Measurements from ENCODE around the gene GPC6.

DNA sequence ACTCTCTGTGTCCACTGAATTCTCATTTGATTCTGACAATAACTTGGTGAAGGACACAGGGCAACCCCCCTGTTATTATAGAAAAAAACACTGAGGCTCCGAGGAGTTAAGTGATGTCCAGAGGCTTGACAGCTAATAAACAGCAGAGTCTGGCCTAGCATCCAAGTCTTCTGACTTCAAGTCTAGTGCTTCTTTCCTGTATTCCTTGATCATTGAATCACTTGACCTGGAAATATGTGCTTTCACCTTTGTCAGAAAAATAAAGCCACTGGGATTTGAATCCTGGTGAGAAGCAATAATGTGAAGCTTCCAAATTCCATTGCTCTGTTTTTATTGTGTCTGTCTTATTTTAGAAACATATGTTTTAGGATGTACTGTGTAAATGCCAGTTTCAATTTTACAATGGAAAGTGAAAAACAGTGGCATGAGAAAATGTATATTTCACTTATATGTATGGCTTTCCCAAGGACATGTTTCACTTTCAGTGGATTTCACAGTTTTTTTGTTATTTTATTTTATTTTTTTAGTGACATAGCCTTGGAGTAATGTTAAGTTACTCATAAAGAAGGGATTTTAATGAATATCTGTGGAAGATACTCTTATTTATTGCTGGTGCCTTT is 190.2 kb downstream of the GPC6 start:
- TF ChIP-seq, protein P1, sequence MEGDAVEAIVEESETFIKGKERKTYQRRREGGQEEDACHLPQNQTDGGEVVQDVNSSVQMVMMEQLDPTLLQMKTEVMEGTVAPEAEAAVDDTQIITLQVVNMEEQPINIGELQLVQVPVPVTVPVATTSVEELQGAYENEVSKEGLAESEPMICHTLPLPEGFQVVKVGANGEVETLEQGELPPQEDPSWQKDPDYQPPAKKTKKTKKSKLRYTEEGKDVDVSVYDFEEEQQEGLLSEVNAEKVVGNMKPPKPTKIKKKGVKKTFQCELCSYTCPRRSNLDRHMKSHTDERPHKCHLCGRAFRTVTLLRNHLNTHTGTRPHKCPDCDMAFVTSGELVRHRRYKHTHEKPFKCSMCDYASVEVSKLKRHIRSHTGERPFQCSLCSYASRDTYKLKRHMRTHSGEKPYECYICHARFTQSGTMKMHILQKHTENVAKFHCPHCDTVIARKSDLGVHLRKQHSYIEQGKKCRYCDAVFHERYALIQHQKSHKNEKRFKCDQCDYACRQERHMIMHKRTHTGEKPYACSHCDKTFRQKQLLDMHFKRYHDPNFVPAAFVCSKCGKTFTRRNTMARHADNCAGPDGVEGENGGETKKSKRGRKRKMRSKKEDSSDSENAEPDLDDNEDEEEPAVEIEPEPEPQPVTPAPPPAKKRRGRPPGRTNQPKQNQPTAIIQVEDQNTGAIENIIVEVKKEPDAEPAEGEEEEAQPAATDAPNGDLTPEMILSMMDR (IDR thresholded peaks at IDR 0.05; ENCODE audit: insufficient read depth, low read depth, low read length) = no peak
- TF ChIP-seq EZH2 (IDR thresholded peaks at IDR 0.05; ENCODE audit: insufficient read depth, low read length) = no peak

Measured in astrocyte (in vitro differentiated cells and primary cell).